HepG2 (cell line): ENCODE data around the gene TM9SF2. TPM values are rescaled to one million over a fixed set of nuclear protein-coding genes. Genes with fewer than 3 reads are reported as not detected.

Experiments used
- AHR ChIP-seq: IDR thresholded peaks from 2 replicates; pipeline ENCODE4 v1.6.1; 2018; ENCODE audit warnings: missing genetic modification reagents, missing compliant biosample characterization
- ATM ChIP-seq: fragments of 450-650 bp; IDR thresholded peaks from 2 replicates; pipeline ENCODE4 v1.7.1; 2017; ENCODE audit warnings: mild to moderate bottlenecking, borderline replicate concordance
- CAMTA2 ChIP-seq: sonication (generic); formaldehyde crosslinking; IDR thresholded peaks from 2 replicates; pipeline ENCODE4 v1.4.0; 2020; ENCODE audit warnings: mild to moderate bottlenecking, missing genetic modification reagents, borderline replicate concordance
- HDAC6 ChIP-seq: fragments of 200-600 bp; sonication (generic); IDR thresholded peaks from 2 replicates; pipeline ENCODE4 v1.7.0; 2017; ENCODE audit warnings: mild to moderate bottlenecking, antibody characterized with exemption, low read length, low read depth
- KDM1A ChIP-seq: IDR thresholded peaks from 2 replicates; pipeline ENCODE4 v1.6.1; 2016; ENCODE audit warnings: missing compliant biosample characterization
- NCOR1 ChIP-seq: fragments of 200-600 bp; sonication (generic); IDR thresholded peaks from 2 replicates; pipeline ENCODE4 v1.7.0; 2017; ENCODE audit warnings: antibody characterized with exemption, low read length, borderline replicate concordance
- POLR2AphosphoS5 ChIP-seq: IDR thresholded peaks from 2 replicates; pipeline ENCODE4 v1.6.1; 2012; ENCODE audit warnings: low read depth, low read length
- SYNCRIP ChIP-seq: fragments of 200-400 bp; formaldehyde crosslinking; IDR thresholded peaks from 2 replicates; pipeline ENCODE4 v1.6.1; 2018; ENCODE audit warnings: mild to moderate bottlenecking, low read depth, low read length; ENCODE audit not compliant: insufficient read depth
- TBP ChIP-seq: sonication (generic); formaldehyde crosslinking; IDR thresholded peaks from 2 replicates; pipeline ENCODE4 v1.5.0; 2020; ENCODE audit warnings: missing genetic modification reagents
- ZNF263 ChIP-seq: sonication (generic); formaldehyde crosslinking; IDR thresholded peaks from 2 replicates; pipeline ENCODE4 v1.4.0; 2020; ENCODE audit warnings: missing genetic modification reagents
- ZNF446 ChIP-seq: sonication (generic); formaldehyde crosslinking; IDR thresholded peaks from 2 replicates; pipeline ENCODE4 v1.5.0; 2020; ENCODE audit warnings: mild to moderate bottlenecking, missing genetic modification reagents
- ZNF550 ChIP-seq: sonication (generic); formaldehyde crosslinking; IDR thresholded peaks from 2 replicates; pipeline ENCODE4 v1.4.0; 2020; ENCODE audit warnings: mild to moderate bottlenecking, missing genetic modification reagents, borderline replicate concordance
- ZNF615 ChIP-seq: sonication (generic); formaldehyde crosslinking; IDR thresholded peaks from 2 replicates; pipeline ENCODE4 v1.5.0; 2020; ENCODE audit warnings: mild to moderate bottlenecking, missing genetic modification reagents, borderline replicate concordance
- ZSCAN9 ChIP-seq: IDR thresholded peaks from 2 replicates; pipeline ENCODE4 v1.6.1; 2016; ENCODE audit warnings: borderline replicate concordance
- polyA plus RNA-seq, 8 experiments: library from polyadenylated mRNA; depleted of rRNA in 3 of 8; stranded (reverse) in 7 of 8; unstranded in 1 of 8; fragments of >200 nt; fragmentation: Illumina TruSeq in 4 of 8; extraction: Trizol in 4 of 8; gene quantifications; 2 replicates each; pipeline versions ENCODE4 v1.2.1 to v1.2.3, GENCODE V29; 2011 to 2016; ENCODE audit warnings: low read depth in 4 of 8, missing spikeins in 1 of 8, mixed read lengths in 1 of 8; ENCODE audit not compliant: insufficient read depth in 1 of 8
- total RNA-seq, 5 experiments: library from RNA; depleted of rRNA; stranded (reverse); fragments of >200 nt; fragmentation: Illumina TruSeq; extraction: Trizol; gene quantifications; 2 replicates each; pipeline ENCODE4 v1.2.3, GENCODE V29; 2016; ENCODE audit warnings: low read depth in 1 of 5
- TF ChIP-seq, protein P1 (sequence below): sonication (generic); formaldehyde crosslinking; IDR thresholded peaks from 2 replicates; pipeline ENCODE4 v1.4.0; 2020; ENCODE audit warnings: missing genetic modification reagents
- TF ChIP-seq, protein P2 (sequence below): sonication (generic); formaldehyde crosslinking; conservative IDR thresholded peaks from 2 replicates; pipeline ENCODE4 v1.4.0; 2020; ENCODE audit warnings: mild to moderate bottlenecking, missing genetic modification reagents, moderate library complexity
- TF ChIP-seq, protein P3 (sequence below): sonication (generic); formaldehyde crosslinking; IDR thresholded peaks from 2 replicates; pipeline ENCODE4 v1.5.1; 2020; ENCODE audit warnings: mild to moderate bottlenecking, missing genetic modification reagents, moderate library complexity
- TF ChIP-seq, protein P4 (sequence below): sonication (generic); formaldehyde crosslinking; IDR thresholded peaks from 2 replicates; pipeline ENCODE4 v1.4.0; 2020; ENCODE audit warnings: missing genetic modification reagents, borderline replicate concordance

TM9SF2 gene
- total and polyA plus RNA-seq, 2 of the 13 experiments (the other 11 are each of a cell fraction or from before 2014, with no cell fraction given) = 94.1 to 123 TPM

DNA sequence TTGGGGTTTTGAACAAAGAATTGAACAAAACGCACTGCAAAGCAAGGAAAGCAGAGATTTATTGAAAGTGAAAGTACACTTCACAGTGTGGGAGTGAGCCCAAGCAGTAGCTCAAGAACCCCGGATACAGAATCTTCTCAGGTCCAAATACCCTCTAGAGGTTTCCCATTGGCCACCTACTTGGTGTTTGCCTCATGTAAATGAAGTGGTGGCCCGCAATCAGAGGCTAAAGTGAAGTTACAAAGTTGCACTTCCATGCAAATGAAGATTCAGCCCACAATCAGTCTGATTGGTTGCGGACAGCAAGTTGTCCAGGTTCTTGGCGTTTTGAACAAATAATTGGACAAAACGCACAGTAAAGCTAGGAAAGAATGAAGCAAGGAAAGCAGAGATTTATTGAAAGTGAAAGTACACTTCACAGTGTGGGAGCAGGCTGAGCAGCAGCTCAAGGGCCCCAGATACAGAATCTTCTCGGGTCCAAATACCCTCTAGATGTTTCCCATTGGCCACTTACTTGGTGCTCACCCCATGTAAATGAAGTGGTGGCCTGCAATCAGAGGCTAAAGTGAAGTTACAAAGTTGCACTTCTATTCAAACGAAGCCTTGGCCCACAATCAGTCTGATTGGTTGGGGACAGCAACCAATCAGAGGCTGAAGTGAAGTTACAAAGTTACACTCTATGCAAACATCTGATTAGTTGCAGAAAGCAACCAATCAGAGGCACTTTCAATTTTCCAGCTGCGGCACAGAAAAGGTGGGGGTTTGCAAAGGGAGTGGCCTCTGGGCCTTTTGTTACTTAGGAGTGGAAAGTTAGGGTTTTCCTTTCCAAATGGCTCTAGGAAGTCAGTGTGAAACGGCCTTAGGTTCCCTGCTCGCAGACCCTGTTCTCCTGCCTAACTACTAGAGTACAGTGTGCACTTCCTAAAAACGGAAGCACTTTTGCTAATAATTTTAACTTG lies 4.8 kb upstream of the TM9SF2 start (continued):
- no peak for TF ChIP-seq CAMTA2 (CRISPR knock-in tag)
- no peak for TF ChIP-seq ZNF550
- TF ChIP-seq, protein P1, sequence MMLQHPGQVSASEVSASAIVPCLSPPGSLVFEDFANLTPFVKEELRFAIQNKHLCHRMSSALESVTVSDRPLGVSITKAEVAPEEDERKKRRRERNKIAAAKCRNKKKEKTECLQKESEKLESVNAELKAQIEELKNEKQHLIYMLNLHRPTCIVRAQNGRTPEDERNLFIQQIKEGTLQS = no peak
- TF ChIP-seq POLR2AphosphoS5 = peak; percentile 87
- TF ChIP-seq TBP = no peak
- no peak for TF ChIP-seq HDAC6
- TF ChIP-seq ZSCAN9 (CRISPR knock-in tag) = no peak
- TF ChIP-seq NCOR1 = peak; percentile 35; the same call in 1 of the 2 replicates
- TF ChIP-seq ZNF446 (CRISPR knock-in tag) = no peak
- no peak for TF ChIP-seq SYNCRIP
- no peak for TF ChIP-seq AHR (CRISPR knock-in tag)
- TF ChIP-seq KDM1A (CRISPR knock-in tag) = no peak
- TF ChIP-seq, protein P2, sequence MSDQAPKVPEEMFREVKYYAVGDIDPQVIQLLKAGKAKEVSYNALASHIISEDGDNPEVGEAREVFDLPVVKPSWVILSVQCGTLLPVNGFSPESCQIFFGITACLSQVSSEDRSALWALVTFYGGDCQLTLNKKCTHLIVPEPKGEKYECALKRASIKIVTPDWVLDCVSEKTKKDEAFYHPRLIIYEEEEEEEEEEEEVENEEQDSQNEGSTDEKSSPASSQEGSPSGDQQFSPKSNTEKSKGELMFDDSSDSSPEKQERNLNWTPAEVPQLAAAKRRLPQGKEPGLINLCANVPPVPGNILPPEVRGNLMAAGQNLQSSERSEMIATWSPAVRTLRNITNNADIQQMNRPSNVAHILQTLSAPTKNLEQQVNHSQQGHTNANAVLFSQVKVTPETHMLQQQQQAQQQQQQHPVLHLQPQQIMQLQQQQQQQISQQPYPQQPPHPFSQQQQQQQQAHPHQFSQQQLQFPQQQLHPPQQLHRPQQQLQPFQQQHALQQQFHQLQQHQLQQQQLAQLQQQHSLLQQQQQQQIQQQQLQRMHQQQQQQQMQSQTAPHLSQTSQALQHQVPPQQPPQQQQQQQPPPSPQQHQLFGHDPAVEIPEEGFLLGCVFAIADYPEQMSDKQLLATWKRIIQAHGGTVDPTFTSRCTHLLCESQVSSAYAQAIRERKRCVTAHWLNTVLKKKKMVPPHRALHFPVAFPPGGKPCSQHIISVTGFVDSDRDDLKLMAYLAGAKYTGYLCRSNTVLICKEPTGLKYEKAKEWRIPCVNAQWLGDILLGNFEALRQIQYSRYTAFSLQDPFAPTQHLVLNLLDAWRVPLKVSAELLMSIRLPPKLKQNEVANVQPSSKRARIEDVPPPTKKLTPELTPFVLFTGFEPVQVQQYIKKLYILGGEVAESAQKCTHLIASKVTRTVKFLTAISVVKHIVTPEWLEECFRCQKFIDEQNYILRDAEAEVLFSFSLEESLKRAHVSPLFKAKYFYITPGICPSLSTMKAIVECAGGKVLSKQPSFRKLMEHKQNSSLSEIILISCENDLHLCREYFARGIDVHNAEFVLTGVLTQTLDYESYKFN (CRISPR knock-in tag) = peak; percentile 31; the same call in 1 of the 2 replicates
- TF ChIP-seq, protein P3, sequence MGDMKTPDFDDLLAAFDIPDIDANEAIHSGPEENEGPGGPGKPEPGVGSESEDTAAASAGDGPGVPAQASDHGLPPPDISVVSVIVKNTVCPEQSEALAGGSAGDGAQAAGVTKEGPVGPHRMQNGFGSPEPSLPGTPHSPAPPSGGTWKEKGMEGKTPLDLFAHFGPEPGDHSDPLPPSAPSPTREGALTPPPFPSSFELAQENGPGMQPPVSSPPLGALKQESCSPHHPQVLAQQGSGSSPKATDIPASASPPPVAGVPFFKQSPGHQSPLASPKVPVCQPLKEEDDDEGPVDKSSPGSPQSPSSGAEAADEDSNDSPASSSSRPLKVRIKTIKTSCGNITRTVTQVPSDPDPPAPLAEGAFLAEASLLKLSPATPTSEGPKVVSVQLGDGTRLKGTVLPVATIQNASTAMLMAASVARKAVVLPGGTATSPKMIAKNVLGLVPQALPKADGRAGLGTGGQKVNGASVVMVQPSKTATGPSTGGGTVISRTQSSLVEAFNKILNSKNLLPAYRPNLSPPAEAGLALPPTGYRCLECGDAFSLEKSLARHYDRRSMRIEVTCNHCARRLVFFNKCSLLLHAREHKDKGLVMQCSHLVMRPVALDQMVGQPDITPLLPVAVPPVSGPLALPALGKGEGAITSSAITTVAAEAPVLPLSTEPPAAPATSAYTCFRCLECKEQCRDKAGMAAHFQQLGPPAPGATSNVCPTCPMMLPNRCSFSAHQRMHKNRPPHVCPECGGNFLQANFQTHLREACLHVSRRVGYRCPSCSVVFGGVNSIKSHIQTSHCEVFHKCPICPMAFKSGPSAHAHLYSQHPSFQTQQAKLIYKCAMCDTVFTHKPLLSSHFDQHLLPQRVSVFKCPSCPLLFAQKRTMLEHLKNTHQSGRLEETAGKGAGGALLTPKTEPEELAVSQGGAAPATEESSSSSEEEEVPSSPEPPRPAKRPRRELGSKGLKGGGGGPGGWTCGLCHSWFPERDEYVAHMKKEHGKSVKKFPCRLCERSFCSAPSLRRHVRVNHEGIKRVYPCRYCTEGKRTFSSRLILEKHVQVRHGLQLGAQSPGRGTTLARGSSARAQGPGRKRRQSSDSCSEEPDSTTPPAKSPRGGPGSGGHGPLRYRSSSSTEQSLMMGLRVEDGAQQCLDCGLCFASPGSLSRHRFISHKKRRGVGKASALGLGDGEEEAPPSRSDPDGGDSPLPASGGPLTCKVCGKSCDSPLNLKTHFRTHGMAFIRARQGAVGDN (CRISPR knock-in tag) = no peak
- TF ChIP-seq ZNF263 = no peak
- TF ChIP-seq ZNF615 = no peak
- TF ChIP-seq ATM = no peak
- TF ChIP-seq, protein P4, sequence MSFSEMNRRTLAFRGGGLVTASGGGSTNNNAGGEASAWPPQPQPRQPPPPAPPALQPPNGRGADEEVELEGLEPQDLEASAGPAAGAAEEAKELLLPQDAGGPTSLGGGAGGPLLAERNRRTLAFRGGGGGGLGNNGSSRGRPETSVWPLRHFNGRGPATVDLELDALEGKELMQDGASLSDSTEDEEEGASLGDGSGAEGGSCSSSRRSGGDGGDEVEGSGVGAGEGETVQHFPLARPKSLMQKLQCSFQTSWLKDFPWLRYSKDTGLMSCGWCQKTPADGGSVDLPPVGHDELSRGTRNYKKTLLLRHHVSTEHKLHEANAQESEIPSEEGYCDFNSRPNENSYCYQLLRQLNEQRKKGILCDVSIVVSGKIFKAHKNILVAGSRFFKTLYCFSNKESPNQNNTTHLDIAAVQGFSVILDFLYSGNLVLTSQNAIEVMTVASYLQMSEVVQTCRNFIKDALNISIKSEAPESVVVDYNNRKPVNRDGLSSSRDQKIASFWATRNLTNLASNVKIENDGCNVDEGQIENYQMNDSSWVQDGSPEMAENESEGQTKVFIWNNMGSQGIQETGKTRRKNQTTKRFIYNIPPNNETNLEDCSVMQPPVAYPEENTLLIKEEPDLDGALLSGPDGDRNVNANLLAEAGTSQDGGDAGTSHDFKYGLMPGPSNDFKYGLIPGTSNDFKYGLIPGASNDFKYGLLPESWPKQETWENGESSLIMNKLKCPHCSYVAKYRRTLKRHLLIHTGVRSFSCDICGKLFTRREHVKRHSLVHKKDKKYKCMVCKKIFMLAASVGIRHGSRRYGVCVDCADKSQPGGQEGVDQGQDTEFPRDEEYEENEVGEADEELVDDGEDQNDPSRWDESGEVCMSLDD (CRISPR knock-in tag) = no peak
